Transverse colon (tissue), 3 donors: ENCODE measurements around the gene LARP4B.

Experiments used
- EP300 ChIP-seq: sonication (generic); formaldehyde crosslinking; IDR thresholded peaks from one replicate; pipeline ENCODE4 v1.6.1; 2017; ENCODE audit warnings: antibody characterized with exemption, low read depth
- POLR2A ChIP-seq: fragments of 450-650 bp; IDR thresholded peaks from one replicate; pipeline ENCODE4 v1.6.1; 2016; ENCODE audit warnings: antibody characterized with exemption, mild to moderate bottlenecking, moderate library complexity
- TF ChIP-seq, protein P1 (sequence below), 5 experiments: fragments of 200-600 bp in 3 of 5; fragments of 450-650 bp in 2 of 5; sonication (generic) in 3 of 5; IDR thresholded peaks; 1 replicate in 2 of 5; 2 replicates in 3 of 5; pipeline ENCODE4 v1.5.1; 2016 to 2017; ENCODE audit warnings: antibody characterized with exemption in 5 of 5, inconsistent platforms in 3 of 5, mild to moderate bottlenecking in 2 of 5, moderate library complexity in 1 of 5

GRCh38 chr10:955820-956217, 24.3 kb upstream of the LARP4B start:
- TF ChIP-seq POLR2A (no peak), EP300 (no peak)
- TF ChIP-seq, protein P1, sequence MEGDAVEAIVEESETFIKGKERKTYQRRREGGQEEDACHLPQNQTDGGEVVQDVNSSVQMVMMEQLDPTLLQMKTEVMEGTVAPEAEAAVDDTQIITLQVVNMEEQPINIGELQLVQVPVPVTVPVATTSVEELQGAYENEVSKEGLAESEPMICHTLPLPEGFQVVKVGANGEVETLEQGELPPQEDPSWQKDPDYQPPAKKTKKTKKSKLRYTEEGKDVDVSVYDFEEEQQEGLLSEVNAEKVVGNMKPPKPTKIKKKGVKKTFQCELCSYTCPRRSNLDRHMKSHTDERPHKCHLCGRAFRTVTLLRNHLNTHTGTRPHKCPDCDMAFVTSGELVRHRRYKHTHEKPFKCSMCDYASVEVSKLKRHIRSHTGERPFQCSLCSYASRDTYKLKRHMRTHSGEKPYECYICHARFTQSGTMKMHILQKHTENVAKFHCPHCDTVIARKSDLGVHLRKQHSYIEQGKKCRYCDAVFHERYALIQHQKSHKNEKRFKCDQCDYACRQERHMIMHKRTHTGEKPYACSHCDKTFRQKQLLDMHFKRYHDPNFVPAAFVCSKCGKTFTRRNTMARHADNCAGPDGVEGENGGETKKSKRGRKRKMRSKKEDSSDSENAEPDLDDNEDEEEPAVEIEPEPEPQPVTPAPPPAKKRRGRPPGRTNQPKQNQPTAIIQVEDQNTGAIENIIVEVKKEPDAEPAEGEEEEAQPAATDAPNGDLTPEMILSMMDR (IDR thresholded peaks at IDR 0.05): no peak
